ENCODE data around the gene ASIC4. TPM values are rescaled to one million over a fixed set of nuclear protein-coding genes. Genes with fewer than 3 reads are reported as not detected.

Gene ASIC4
- total RNA-seq, 4 donors from 2014 or later: not detected

DNA sequence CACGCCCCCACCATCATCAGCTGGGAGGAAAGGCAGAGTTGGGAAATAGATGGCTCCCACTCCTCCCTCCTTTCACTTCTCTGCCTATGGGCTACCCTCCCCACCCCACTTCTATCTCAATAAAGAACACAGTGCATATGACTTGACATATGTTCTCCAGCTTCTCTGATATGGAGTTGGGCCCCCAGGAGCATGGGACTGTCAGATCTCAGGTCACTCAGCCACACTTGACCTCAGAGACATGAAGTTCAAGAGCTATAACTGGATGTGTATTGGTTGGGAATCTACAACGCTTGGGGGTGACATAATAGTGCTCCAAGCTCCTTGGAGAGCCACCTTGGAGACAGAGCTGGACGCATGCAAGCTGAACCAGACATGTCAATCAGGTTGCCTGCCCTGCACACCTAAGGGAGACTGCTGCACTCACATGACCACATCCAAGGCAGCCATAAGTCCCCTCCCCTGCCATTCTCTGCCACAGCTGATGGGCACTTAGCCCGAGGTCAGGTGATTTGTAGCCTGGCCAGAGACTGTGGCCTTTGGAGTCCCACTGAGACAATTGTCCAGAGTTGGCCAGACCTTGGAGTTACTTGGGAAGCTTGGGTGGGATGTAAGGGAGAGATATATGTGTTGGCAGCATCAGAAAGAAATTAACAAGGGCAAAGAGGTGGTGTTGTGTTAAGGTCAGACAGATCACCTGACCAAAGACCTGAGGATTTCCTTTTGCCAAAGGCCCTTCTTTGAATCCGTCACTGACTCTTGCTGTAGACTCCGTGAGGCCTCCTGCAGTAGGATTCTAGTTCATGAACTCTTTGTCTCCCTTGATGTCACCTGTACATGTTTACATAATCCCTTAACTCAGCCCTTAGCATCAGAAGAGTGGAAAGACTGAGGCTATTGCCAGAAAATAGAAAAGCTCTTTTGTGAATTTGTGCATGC, 61.6 kb downstream of the ASIC4 start:
- TF ChIP-seq, protein P1, sequence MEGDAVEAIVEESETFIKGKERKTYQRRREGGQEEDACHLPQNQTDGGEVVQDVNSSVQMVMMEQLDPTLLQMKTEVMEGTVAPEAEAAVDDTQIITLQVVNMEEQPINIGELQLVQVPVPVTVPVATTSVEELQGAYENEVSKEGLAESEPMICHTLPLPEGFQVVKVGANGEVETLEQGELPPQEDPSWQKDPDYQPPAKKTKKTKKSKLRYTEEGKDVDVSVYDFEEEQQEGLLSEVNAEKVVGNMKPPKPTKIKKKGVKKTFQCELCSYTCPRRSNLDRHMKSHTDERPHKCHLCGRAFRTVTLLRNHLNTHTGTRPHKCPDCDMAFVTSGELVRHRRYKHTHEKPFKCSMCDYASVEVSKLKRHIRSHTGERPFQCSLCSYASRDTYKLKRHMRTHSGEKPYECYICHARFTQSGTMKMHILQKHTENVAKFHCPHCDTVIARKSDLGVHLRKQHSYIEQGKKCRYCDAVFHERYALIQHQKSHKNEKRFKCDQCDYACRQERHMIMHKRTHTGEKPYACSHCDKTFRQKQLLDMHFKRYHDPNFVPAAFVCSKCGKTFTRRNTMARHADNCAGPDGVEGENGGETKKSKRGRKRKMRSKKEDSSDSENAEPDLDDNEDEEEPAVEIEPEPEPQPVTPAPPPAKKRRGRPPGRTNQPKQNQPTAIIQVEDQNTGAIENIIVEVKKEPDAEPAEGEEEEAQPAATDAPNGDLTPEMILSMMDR (IDR thresholded peaks at IDR 0.05; ENCODE audit: low read depth): no peak

DNA sequence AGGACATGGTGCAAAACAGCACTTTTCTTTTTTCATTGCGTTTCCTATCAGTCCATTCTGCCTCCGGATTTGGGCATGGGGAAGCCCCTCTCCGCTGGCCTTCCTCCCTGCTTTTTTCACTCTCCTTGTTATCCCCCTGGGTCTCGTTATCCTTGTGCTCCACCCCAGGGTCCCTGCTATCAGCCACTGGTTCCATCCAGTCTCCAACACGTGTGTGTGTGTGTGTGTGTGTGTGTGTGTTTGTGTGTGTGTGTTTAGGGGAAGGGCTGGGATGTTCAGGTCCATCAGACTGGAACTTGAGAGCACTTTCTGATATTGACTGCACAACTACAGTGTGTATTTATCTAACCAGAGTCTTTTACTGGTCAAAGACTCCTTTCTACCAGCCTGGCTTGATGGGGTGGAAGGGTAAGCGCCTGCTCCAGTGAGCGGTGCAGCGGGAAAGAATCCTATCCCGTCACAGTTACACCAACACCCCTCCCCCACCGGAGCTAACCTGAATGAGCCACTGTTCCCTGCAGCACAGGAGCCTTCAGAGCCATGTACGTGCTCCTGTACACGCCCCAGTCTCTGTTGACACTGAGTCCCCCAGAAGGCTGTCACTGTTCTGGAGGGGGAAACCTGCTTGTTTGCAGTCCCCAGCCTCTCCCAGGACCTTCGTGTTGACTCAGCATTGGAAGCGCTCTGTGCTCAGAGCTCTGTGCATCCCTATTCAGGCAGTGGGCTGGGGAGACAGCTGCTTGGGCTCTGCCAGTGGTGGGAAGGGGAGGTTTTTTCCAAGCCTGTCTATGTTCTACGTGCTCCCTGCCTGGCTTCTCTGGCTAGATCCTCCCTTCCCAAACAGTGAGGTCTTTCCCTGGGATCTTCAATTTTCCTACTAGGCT, 62.5 kb downstream of the ASIC4 start:
- TF ChIP-seq, protein P1 (IDR thresholded peaks at IDR 0.05; ENCODE audit: low read depth): no peak

DNA sequence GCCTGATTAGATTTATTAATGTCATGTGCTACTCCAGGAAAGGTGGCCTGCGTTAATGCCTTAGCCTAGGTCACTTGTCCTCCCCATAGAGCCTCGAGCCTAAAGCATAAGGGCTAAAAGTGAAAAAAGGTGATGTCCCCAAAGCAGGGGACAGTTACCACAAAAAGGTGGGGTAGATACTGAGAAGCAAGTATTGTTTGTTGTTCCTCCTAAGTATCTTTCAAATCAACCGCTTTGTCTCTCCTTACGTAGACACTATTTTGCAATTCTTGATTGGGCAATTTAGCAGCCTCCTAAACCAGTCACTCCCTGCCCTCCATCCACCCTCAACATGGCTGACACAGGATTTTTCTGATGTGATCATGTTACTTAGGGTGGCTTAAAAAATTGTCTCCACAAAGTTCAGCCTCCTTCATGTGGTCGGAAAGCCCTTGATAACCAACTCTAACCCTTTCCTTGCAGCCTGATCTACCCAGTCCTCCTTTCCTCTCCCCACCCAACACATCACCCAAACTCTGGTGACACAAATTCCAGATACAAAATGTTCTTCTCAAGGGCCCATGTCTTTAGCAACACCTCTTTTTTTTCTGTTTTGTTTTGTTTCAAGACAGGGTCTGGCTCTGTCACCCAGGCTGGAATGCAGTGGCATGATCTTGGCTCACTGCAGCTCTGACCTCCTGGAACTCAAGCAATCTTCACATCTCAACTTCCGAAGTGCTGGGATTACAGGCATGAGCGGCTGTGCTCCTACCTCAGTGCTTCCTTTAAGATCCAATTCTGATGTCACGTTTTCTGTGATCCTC, 64.7 kb downstream of the ASIC4 start:
- TF ChIP-seq, protein P1 (IDR thresholded peaks at IDR 0.05; ENCODE audit: low read depth): no peak

DNA sequence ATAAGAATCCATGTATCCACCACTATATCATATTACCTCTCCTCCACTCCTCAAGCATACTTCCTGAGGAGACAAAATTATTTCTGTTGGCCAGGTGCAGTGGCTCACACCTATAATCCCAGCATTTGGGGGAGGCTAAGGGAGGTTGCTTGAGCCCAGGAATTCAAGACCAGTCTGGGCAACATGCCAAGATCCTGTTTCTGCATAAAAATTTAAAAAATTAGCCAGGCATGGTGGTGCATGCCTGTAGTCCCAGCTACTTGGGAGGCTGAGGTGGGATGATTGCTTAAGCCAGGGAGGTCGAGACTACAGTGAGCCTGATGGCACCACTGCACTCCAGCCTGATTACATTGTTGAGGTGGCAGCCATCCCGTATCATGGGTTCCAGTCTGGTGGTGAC, 67.1 kb downstream of the ASIC4 start:
- TF ChIP-seq, protein P1 (IDR thresholded peaks at IDR 0.05; ENCODE audit: low read depth): no peak

Small RNA genes within 50 kb of the gene (small RNA-seq; reads per million reads assigned to genes)
- gene MIR3132: not detected

Other genes with a start within 250 kb of the ASIC4 start
- 10 to 100 TPM; 44.7 to 77.0 (median 51.1) TPM for gene DNAJB2, start 235.1 kb upstream of the ASIC4 start, total RNA-seq
- gene PTPRN, start 205.1 kb upstream of the ASIC4 start, total RNA-seq: not detected
- not detected for gene RESP18, start 181.7 kb upstream of the ASIC4 start, total RNA-seq
- 10 to 100 TPM; 45.0 to 98.5 (median 54.1) TPM for gene DNPEP, start 126.6 kb upstream of the ASIC4 start, total RNA-seq
- gene DES, start 96.1 kb upstream of the ASIC4 start, total RNA-seq: 10 to 100 TPM in 2 of 4 donors, 1 to 10 TPM in 2; 3.1 to 28.8 (median 13.3) TPM
- 1 to 10 TPM in 3 of 4 donors, under 1 TPM in 1; 0.49 to 5.9 (median 2.9) TPM for gene SPEG, start 79.6 kb upstream of the ASIC4 start, total RNA-seq
- gene GMPPA, start 15.6 kb upstream of the ASIC4 start, total RNA-seq: 10 to 100 TPM; 16.3 to 38.2 (median 18.2) TPM
- 10 to 100 TPM in 3 of 4 donors, 1 to 10 TPM in 1; 7.8 to 41.6 (median 24.7) TPM for gene CHPF, start 29.3 kb downstream of the ASIC4 start, total RNA-seq
- gene TMEM198, start 29.5 kb downstream of the ASIC4 start, total RNA-seq: 1 to 10 TPM in 2 of 4 donors, under 1 TPM in 1, not detected in 1; 0.68 to 1.7 (median 1.5) TPM
- 100 to 1,000 TPM in 1 of 4 donors, 10 to 100 TPM in 3; 37.5 to 118 (median 51.6) TPM for gene OBSL1, start 57.1 kb downstream of the ASIC4 start, total RNA-seq
- 1 to 10 TPM in 1 of 4 donors, under 1 TPM in 1, not detected in 2; 0.66 to 1.5 TPM for gene INHA, start 57.8 kb downstream of the ASIC4 start, total RNA-seq
- 10 to 100 TPM in 3 of 4 donors, 1 to 10 TPM in 1; 5.4 to 20.5 (median 10.4) TPM for gene STK11IP, start 83.4 kb downstream of the ASIC4 start, total RNA-seq
- gene SLC4A3, start 113.1 kb downstream of the ASIC4 start, total RNA-seq: 1 to 10 TPM in 3 of 4 donors, under 1 TPM in 1; 0.65 to 5.7 (median 1.8) TPM